K562 treated with DMSO at 1 percent for 4 hours (cell line): Measurements from ENCODE around the gene OR4N5. TPM values are rescaled to one million over a fixed set of nuclear protein-coding genes. Genes with fewer than 3 reads are reported as not detected.

Experiments
- total RNA-seq: library from RNA; unstranded; fragments of 300-600 nt; gene quantifications from 2 replicates; pipeline ENCODE4 v1.2.3, GENCODE V29; 2022; ENCODE audit not compliant: insufficient read depth

The OR4N5 gene, protein sequence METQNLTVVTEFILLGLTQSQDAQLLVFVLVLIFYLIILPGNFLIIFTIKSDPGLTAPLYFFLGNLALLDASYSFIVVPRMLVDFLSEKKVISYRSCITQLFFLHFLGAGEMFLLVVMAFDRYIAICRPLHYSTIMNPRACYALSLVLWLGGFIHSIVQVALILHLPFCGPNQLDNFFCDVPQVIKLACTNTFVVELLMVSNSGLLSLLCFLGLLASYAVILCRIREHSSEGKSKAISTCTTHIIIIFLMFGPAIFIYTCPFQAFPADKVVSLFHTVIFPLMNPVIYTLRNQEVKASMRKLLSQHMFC
- not detected in 2 replicates for total RNA-seq

DNA sequence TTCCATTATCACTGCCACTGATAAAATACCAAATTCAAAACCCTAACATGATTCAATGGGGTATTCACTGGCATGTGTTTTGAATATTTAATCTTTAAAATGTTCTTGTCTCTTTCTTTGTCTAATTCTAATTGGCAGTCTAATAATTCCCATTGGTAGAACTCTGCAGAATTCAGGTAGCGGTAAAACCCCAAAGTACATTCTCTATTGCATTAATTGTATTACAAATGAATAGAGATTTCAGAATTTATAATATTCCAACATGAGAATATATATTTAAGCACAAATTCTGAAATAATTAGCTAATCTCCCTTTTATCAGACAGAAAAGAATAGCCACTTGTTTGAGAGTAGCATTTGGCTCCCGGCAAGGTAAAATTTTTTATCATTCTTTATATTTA lies at the start of gene OR4N5:
Gene OR4N5 (plus strand): TSS at position 301 of the 400 bp plus-strand sequence. CDS start 4,916 bp downstream, outside the sequence.

DNA sequence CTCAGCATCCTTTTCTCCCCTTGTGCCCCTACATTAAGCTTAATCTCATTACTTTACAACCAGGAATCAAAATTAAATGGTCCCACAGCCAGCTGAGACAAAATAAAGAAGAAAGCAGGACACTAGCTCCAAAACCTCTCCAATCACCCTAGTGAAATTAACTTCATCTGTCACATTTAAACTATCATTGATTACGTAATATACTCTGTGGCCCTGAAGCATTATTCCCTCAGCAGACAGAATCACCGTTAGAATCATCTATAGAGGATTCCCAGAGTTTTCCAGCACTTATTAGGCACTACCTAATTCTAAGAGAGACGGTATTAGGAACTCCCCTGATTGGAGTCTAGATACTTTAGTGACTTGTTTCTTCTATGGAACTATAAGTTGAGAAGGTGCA lies 28.2 kb upstream of the OR4N5 start, which contains the start of gene OR4K17:
Gene OR4K17 (plus strand): TSS at position 302 of the 400 bp plus-strand sequence. CDS start 6,761 bp downstream, outside the sequence.

DNA sequence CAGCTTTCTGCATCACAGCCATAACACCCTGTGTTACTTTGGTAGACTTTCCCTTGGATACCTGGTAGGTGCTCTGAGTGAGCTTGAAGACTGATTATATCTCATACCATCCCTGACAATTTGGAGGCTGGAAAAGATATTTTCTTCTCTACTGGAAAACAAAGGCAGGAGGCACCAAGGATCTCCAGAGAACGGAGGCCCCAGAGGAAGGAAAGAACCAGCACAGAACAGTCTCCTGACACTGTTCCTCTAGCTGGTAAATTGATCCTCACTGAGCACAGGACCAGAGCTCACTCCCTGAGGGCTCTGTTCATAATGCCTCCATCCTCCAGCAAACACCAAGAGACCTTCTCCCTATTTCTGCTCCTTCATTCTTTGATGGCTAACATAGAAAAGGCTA lies 52.0 kb downstream of the OR4N5 start, which contains the start of gene OR11G2:
Gene OR11G2 (plus strand): TSS at position 301 of the 400 bp plus-strand sequence. CDS start 6,542 bp downstream, outside the sequence.

Other genes starting within 250 kb of the OR4N5 start
- gene OR4K5, start 218.2 kb upstream of the OR4N5 start, total RNA-seq, result not detected in 2 replicates
- gene OR4K1, start 207.9 kb upstream of the OR4N5 start, total RNA-seq, result not detected in 2 replicates
- not detected in 2 replicates for gene OR4K15, start 163.2 kb upstream of the OR4N5 start, total RNA-seq
- gene OR4Q2, start 136.7 kb upstream of the OR4N5 start, total RNA-seq, result not detected in 2 replicates
- not detected in 2 replicates for gene OR4K14, start 119.5 kb upstream of the OR4N5 start, total RNA-seq
- not detected in 2 replicates for gene OR4K13, start 102.8 kb upstream of the OR4N5 start, total RNA-seq
- gene OR4L1, start 78.8 kb upstream of the OR4N5 start, total RNA-seq, result not detected in 2 replicates
- gene OR4K17, start 28.1 kb upstream of the OR4N5 start, total RNA-seq, result not detected in 2 replicates
- not detected in 2 replicates for gene OR11G2, start 52.1 kb downstream of the OR4N5 start, total RNA-seq
- gene OR11H6, start 84.9 kb downstream of the OR4N5 start, total RNA-seq, result not detected in 2 replicates
- not detected in 2 replicates for gene OR11H7, start 90.2 kb downstream of the OR4N5 start, total RNA-seq
- gene OR11H4, start 100.5 kb downstream of the OR4N5 start, total RNA-seq, result not detected in 2 replicates
- 2.1 and 2.7 TPM in 2 replicates for gene TTC5, start 167.1 kb downstream of the OR4N5 start, total RNA-seq
- 99.0 and 107 TPM in 2 replicates for gene CCNB1IP1, start 194.5 kb downstream of the OR4N5 start, total RNA-seq
- gene PARP2, start 204.8 kb downstream of the OR4N5 start, total RNA-seq, result 20.8 and 24.1 TPM in 2 replicates